ENCODE measurements around the gene RNU7-1. TPM values are rescaled to one million over a fixed set of nuclear protein-coding genes. Genes with fewer than 3 reads are reported as not detected.
A peak's percentile ranks its signal among the peaks of the same experiment; 100 is the strongest.

The RNU7-1 gene
- total and polyA plus RNA-seq, 2 donors (not counting 1 experiment from before 2014, with no cell fraction given), result not detected

DNA sequence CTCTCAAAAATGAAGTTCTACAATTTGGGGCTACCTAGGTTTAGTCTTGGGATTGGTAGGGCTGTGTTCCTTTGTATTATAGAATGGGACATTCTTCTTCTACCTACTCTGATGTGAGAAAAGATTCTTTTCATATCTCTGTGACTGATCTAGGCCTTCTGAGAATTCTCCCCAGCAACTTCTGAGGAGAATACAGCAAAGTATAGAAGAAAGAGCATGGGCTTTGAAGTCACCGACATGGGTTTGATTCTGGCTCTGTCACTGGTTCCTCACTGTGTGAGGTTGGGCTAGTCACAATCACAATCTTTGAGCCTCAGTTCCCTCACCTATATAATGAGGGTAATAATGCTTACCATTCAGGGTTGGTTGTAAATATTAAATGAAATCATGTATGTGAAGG, 10.8 kb upstream of the RNU7-1 start:
- intact Hi-C loops (cut with micrococcal nuclease), result no loop called here
- Histone ChIP-seq H3K4me1 (ENCODE audit: control insufficient read depth in 2 of 2, insufficient read depth in 2 of 2, low read length in 2 of 2) (peaks cover 19 to 30% of the 10 kb centered on the region in 2 donors), H3K9ac (ENCODE audit: low read length) (no peak overlapping the region), H3K79me2 (ENCODE audit: control insufficient read depth, insufficient read depth, low read length) (peaks cover 26% of the 10 kb centered on the region), H3K27ac (ENCODE audit: low read length in 2 of 2) (no peak overlapping the region), H4K20me1 (ENCODE audit: control insufficient read depth, insufficient read depth, low read length, poor library complexity, severe bottlenecking) (no peaks in the 10 kb centered on the region), H3K4me2 (replicated peaks; ENCODE audit: low read depth, low read length, poor library complexity, severe bottlenecking) (no peak overlapping the region), H3K27me3 (replicated peaks in 1 of 4; ENCODE audit: control extremely low read depth in 1 of 4, control insufficient read depth in 3 of 4, insufficient read depth in 4 of 4, low read length in 3 of 4) (no peaks in the 10 kb centered on the region), H3K36me3 (replicated peaks in 1 of 2; ENCODE audit: control extremely low read depth in 1 of 2, control insufficient read depth in 1 of 2, extremely low read depth in 1 of 2, insufficient read depth in 2 of 2, low read length in 1 of 2) (peaks cover 0 to 16% of the 10 kb centered on the region in 2 experiments), H3K9me3 (ENCODE audit: control extremely low read depth in 1 of 3, control insufficient read depth in 2 of 3, insufficient read depth in 1 of 3, low read length in 2 of 3) (no peaks in the 10 kb centered on the region), H2AFZ (ENCODE audit: insufficient read depth, low read depth, low read length, poor library complexity, severe bottlenecking) (no peak overlapping the region), H3K4me3 (ENCODE audit: control extremely low read depth in 1 of 5, extremely low read depth in 1 of 5, insufficient read depth in 1 of 5, low read depth in 2 of 5, low read length in 4 of 5) (no peak overlapping the region)
- CTCF ChIA-PET, result interaction anchor here (0.7 to 3.3 kb wide), 5 partner anchors 11 to 63 kb away, joined by 3 to 10 read pairs (median 5); partner anchors contain the start of genes C12orf57, RNU7-1 and SPSB2
- Mint-ChIP-seq H3K9me3 (ENCODE audit: insufficient read depth) (no peaks in the 10 kb centered on the region), H3K4me1 (peaks cover 40% of the 10 kb centered on the region), H3K27me3 (no peaks in the 10 kb centered on the region), H3K4me3 (no peak overlapping the region), H3K27ac (peak overlapping the region; percentile 34)
- TF ChIP-seq CTCF (IDR thresholded peaks at IDR 0.05) (no peak), EZH2 (IDR thresholded peaks at IDR 0.05; ENCODE audit: borderline replicate concordance, insufficient read depth, low read depth, low read length, poor library complexity, severe bottlenecking) (no peak)
- DNase-seq (no peak), ATAC-seq (ENCODE audit: low read depth) (no peak)
- POLR2A ChIA-PET, result no interaction called here
- no CpG with 5 or more reads among the region's 1 CpG for WGBS (ENCODE audit: insufficient coverage)

GRCh38 chr12:6934110-6934509, 9.5 kb upstream of the RNU7-1 start:
- DNase-seq, result no peak
- intact Hi-C loops (cut with micrococcal nuclease), result no loop called here
- Histone ChIP-seq H3K9me3 (ENCODE audit: control extremely low read depth in 1 of 3, control insufficient read depth in 2 of 3, insufficient read depth in 1 of 3, low read length in 2 of 3) (no peaks in the 10 kb centered on the region), H3K4me1 (ENCODE audit: control insufficient read depth in 2 of 2, insufficient read depth in 2 of 2, low read length in 2 of 2) (peaks cover 18 to 33% of the 10 kb centered on the region in 2 donors), H3K4me3 (ENCODE audit: control extremely low read depth in 1 of 5, extremely low read depth in 1 of 5, insufficient read depth in 1 of 5, low read depth in 2 of 5, low read length in 4 of 5) (no peak overlapping the region), H3K4me2 (replicated peaks; ENCODE audit: low read depth, low read length, poor library complexity, severe bottlenecking) (no peak overlapping the region), H3K27me3 (replicated peaks in 1 of 4; ENCODE audit: control extremely low read depth in 1 of 4, control insufficient read depth in 3 of 4, insufficient read depth in 4 of 4, low read length in 3 of 4) (no peaks in the 10 kb centered on the region), H2AFZ (ENCODE audit: insufficient read depth, low read depth, low read length, poor library complexity, severe bottlenecking) (no peak overlapping the region), H3K27ac (ENCODE audit: low read length in 2 of 2) (peak overlapping the region in 1 of 2 donors; percentile 49), H3K79me2 (ENCODE audit: control insufficient read depth, insufficient read depth, low read length) (peaks cover 20% of the 10 kb centered on the region), H3K9ac (ENCODE audit: low read length) (no peak overlapping the region), H3K36me3 (replicated peaks in 1 of 2; ENCODE audit: control extremely low read depth in 1 of 2, control insufficient read depth in 1 of 2, extremely low read depth in 1 of 2, insufficient read depth in 2 of 2, low read length in 1 of 2) (peaks cover 0 to 16% of the 10 kb centered on the region in 2 experiments), H4K20me1 (ENCODE audit: control insufficient read depth, insufficient read depth, low read length, poor library complexity, severe bottlenecking) (no peaks in the 10 kb centered on the region)
- H3K27ac Mint-ChIP-seq, result no peak overlapping the region
- no peak overlapping the region for H3K4me3 Mint-ChIP-seq
- no peak for ATAC-seq (ENCODE audit: low read depth)
- TF ChIP-seq CTCF (IDR thresholded peaks at IDR 0.05) (no peak), EZH2 (IDR thresholded peaks at IDR 0.05; ENCODE audit: borderline replicate concordance, insufficient read depth, low read depth, low read length, poor library complexity, severe bottlenecking) (no peak)
- no peaks in the 10 kb centered on the region for H3K9me3 Mint-ChIP-seq (ENCODE audit: insufficient read depth)
- peaks cover 42% of the 10 kb centered on the region for H3K4me1 Mint-ChIP-seq
- POLR2A ChIA-PET, result interaction anchor here (1.4 to 4.4 kb wide), 2 partner anchors 8 to 18 kb away, joined by 3 to 37 read pairs; partner anchors contain the start of gene ATN1
- H3K27me3 Mint-ChIP-seq, result no peaks in the 10 kb centered on the region
- WGBS (ENCODE audit: insufficient coverage), result 87% methylated on average over 4 of the region's 8 CpGs
- CTCF ChIA-PET, result interaction anchor here (0.9 to 3.6 kb wide), 8 partner anchors 9 to 65 kb away, joined by 3 to 19 read pairs (median 5); partner anchors contain the start of genes C12orf57 and RNU7-1

Data from B cell (primary cell).